KMS-11 (cell line): Measurements from ENCODE around the gene RTCA.

ENCODE experiments used
- H2AFZ ChIP-seq: fragments of 200-600 bp; sonication (generic); 2 replicates; pipeline ENCODE4 v1.6.1; 2016; ENCODE audit warnings: antibody characterized with exemption, mixed run types, low read depth
- H3K27ac ChIP-seq: fragments of 200-600 bp; sonication (generic); 2 replicates; pipeline ENCODE4 v1.6.1; 2016; ENCODE audit warnings: mild to moderate bottlenecking, mixed run types
- H3K27me3 ChIP-seq: fragments of 200-600 bp; sonication (generic); 2 replicates; pipeline ENCODE4 v1.6.1; 2017; ENCODE audit warnings: mild to moderate bottlenecking, low read depth, mixed run types, moderate library complexity; ENCODE audit not compliant: insufficient read depth
- H3K36me3 ChIP-seq: fragments of 200-600 bp; sonication (generic); 2 replicates; pipeline ENCODE4 v1.6.1; 2017; ENCODE audit warnings: mild to moderate bottlenecking, mixed run types; ENCODE audit not compliant: insufficient read depth
- H3K4me1 ChIP-seq: fragments of 200-600 bp; sonication (generic); 2 replicates; pipeline ENCODE4 v1.6.1; 2016; ENCODE audit warnings: mild to moderate bottlenecking, low read depth, mixed run types; ENCODE audit not compliant: poor library complexity, severe bottlenecking
- H3K4me2 ChIP-seq: fragments of 200-600 bp; sonication (generic); 2 replicates; pipeline ENCODE4 v1.7.0; 2016; ENCODE audit warnings: mild to moderate bottlenecking, mixed run types
- H3K4me3 ChIP-seq: fragments of 200-600 bp; sonication (generic); IDR thresholded peaks from 2 replicates; pipeline ENCODE4 v1.6.1; 2017; ENCODE audit warnings: low read depth, low read length, mixed read lengths; ENCODE audit not compliant: insufficient read depth
- H3K79me2 ChIP-seq: fragments of 200-600 bp; sonication (generic); 2 replicates; pipeline ENCODE4 v1.6.1; 2016; ENCODE audit warnings: low read depth, mixed run types; ENCODE audit not compliant: insufficient read depth
- H3K9ac ChIP-seq: fragments of 200-600 bp; sonication (generic); 2 replicates; pipeline ENCODE4 v1.6.1; 2016; ENCODE audit warnings: mild to moderate bottlenecking, mixed run types
- H4K20me1 ChIP-seq: fragments of 200-600 bp; sonication (generic); 2 replicates; pipeline ENCODE4 v1.6.1; 2016; ENCODE audit warnings: mild to moderate bottlenecking, mixed run types; ENCODE audit not compliant: insufficient read depth
- CTCF ChIP-seq: fragments of 200-600 bp; sonication (generic); conservative IDR thresholded peaks from 2 replicates; pipeline ENCODE4 v1.6.1; 2017; ENCODE audit warnings: low read depth, mild to moderate bottlenecking, antibody characterized with exemption, low read length, moderate library complexity, mixed read lengths

The RTCA gene

GRCh38 chr1:100309863-100310262 is 43.8 kb downstream of the RTCA start:
- Histone ChIP-seq H3K27ac (no peak overlapping the region), H3K9ac (no peak overlapping the region), H4K20me1 (no peaks in the 10 kb centered on the region), H3K36me3 (no peaks in the 10 kb centered on the region), H2AFZ (no peak overlapping the region), H3K4me1 (no peaks in the 10 kb centered on the region), H3K4me2 (no peak overlapping the region), H3K79me2 (no peaks in the 10 kb centered on the region), H3K27me3 (no peaks in the 10 kb centered on the region), H3K4me3 (no peak overlapping the region)
- TF ChIP-seq CTCF = no peak

GRCh38 chr1:100313382-100313781 is 47.4 kb downstream of the RTCA start:
- H3K79me2 ChIP-seq = no peaks in the 10 kb centered on the region
- H3K27me3 ChIP-seq = no peaks in the 10 kb centered on the region
- no peak overlapping the region for H3K9ac ChIP-seq
- no peaks in the 10 kb centered on the region for H3K36me3 ChIP-seq
- no peak overlapping the region for H3K4me2 ChIP-seq
- no peak for TF ChIP-seq CTCF
- no peak overlapping the region for H3K4me3 ChIP-seq
- no peaks in the 10 kb centered on the region for H3K4me1 ChIP-seq
- H4K20me1 ChIP-seq = no peaks in the 10 kb centered on the region
- no peak overlapping the region for H3K27ac ChIP-seq
- H2AFZ ChIP-seq = no peak overlapping the region

- TF ChIP-seq CTCF = no peak
- Histone ChIP-seq H3K9ac (no peak overlapping the region), H3K4me2 (no peak overlapping the region), H3K79me2 (no peaks in the 10 kb centered on the region), H3K27ac (no peak overlapping the region), H3K4me3 (no peak overlapping the region), H3K4me1 (no peaks in the 10 kb centered on the region), H3K36me3 (no peaks in the 10 kb centered on the region), H3K27me3 (no peaks in the 10 kb centered on the region), H4K20me1 (no peaks in the 10 kb centered on the region), H2AFZ (no peak overlapping the region)
Observed at GRCh38 chr1:100316622-100317021, 50.6 kb downstream of the RTCA start.

- no peaks in the 10 kb centered on the region for H3K79me2 ChIP-seq
- H3K4me2 ChIP-seq = no peak overlapping the region
- no peaks in the 10 kb centered on the region for H3K36me3 ChIP-seq
- TF ChIP-seq CTCF = no peak
- H2AFZ ChIP-seq = no peak overlapping the region
- H3K4me3 ChIP-seq = no peak overlapping the region
- H3K4me1 ChIP-seq = peaks cover 13% of the 10 kb centered on the region
- no peak overlapping the region for H3K9ac ChIP-seq
- no peak overlapping the region for H3K27ac ChIP-seq
- H4K20me1 ChIP-seq = no peaks in the 10 kb centered on the region
- H3K27me3 ChIP-seq = no peaks in the 10 kb centered on the region
Observed at GRCh38 chr1:100320311-100321099, 54.5 kb downstream of the RTCA start.
